Cardiac muscle cell (in vitro differentiated cells and primary cell): ENCODE results near the gene TAF4. TPM values are rescaled to one million over a fixed set of nuclear protein-coding genes. Genes with fewer than 3 reads are reported as not detected.
"Not testable (repeated sequence)": the region's sequence is repeated elsewhere in the genome, so short reads cannot be mapped to it uniquely, and the experiment has no call there.

ENCODE experiments used
- DNase-seq, 2 donors: peaks; one replicate each; pipeline versions ENCODE4 v3.0.0 to v3.0.0-alpha.2; 2010 to 2017; ENCODE audit warnings: low read depth in 1 of 2, low spot score in 1 of 2
- H3K27ac ChIP-seq: fragments of 200-600 bp; sonication (generic); 2 replicates; pipeline ENCODE4 v1.5.1; 2016
- H3K27me3 ChIP-seq: fragments of 200-600 bp; sonication (generic); 2 replicates; pipeline ENCODE4 v1.6.0; 2016; ENCODE audit warnings: control low read depth
- H3K36me3 ChIP-seq: fragments of 200-600 bp; sonication (generic); 2 replicates; pipeline ENCODE4 v1.5.1; 2016; ENCODE audit warnings: control low read depth
- H3K4me1 ChIP-seq: fragments of 200-600 bp; sonication (generic); 2 replicates; pipeline ENCODE4 v1.8.1; 2017; ENCODE audit warnings: low read depth, mild to moderate bottlenecking, mixed run types
- H3K4me3 ChIP-seq: fragments of 200-600 bp; sonication (generic); 2 replicates; pipeline ENCODE4 v1.5.1; 2016; ENCODE audit warnings: mild to moderate bottlenecking
- H3K9me3 ChIP-seq: fragments of 200-600 bp; sonication (generic); 2 replicates; pipeline ENCODE4 v1.5.1; 2017; ENCODE audit warnings: low read depth, mild to moderate bottlenecking, control low read depth
- polyA plus RNA-seq: library from polyadenylated mRNA; unstranded; fragments of >200 nt; fragmentation: Nextera tagmentation; extraction: Ambion mirVana; gene quantifications from 2 replicates; pipeline ENCODE4 v1.2.1, GENCODE V29; 2016
- total RNA-seq: library from RNA; depleted of rRNA; stranded (reverse); fragments of >200 nt; gene quantifications from 2 replicates; pipeline ENCODE4 v1.2.3, GENCODE V29; 2016
- TF ChIP-seq, protein P1 (sequence below): IDR thresholded peaks from 2 replicates; pipeline ENCODE4 v1.5.1; 2012; ENCODE audit warnings: low read depth, mild to moderate bottlenecking, low read length

TAF4 gene
- total and polyA plus RNA-seq, 2 experiments from 2014 or later: 3.7 to 21.1 TPM

DNA sequence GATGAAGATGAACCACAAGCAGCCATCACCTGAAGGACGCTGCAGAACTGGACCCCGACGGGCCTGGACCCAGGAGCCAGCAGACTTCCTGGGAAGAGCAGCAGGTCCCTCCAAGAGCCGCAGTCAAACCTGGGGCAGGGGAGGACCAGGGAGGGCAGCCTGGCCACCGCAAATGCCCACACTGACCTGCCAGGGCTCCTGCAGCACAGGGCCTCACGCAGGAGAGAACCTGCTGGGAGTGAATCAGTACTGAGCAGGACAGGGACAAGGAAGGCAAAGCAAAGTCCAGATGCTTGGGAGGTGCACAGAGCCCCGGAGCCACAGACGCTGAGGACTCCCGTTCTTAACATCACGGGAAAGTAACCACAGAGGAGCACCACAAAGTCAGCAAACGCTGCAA lies 75.2 kb downstream of the TAF4 start:
- no peak for DNase-seq
- Histone ChIP-seq H3K27ac (no peak overlapping the region), H3K9me3 (no peaks in the 10 kb centered on the region), H3K4me3 (no peak overlapping the region), H3K4me1 (peaks cover 10% of the 10 kb centered on the region), H3K36me3 (peaks cover 24% of the 10 kb centered on the region), H3K27me3 (no peaks in the 10 kb centered on the region)
- TF ChIP-seq, protein P1, sequence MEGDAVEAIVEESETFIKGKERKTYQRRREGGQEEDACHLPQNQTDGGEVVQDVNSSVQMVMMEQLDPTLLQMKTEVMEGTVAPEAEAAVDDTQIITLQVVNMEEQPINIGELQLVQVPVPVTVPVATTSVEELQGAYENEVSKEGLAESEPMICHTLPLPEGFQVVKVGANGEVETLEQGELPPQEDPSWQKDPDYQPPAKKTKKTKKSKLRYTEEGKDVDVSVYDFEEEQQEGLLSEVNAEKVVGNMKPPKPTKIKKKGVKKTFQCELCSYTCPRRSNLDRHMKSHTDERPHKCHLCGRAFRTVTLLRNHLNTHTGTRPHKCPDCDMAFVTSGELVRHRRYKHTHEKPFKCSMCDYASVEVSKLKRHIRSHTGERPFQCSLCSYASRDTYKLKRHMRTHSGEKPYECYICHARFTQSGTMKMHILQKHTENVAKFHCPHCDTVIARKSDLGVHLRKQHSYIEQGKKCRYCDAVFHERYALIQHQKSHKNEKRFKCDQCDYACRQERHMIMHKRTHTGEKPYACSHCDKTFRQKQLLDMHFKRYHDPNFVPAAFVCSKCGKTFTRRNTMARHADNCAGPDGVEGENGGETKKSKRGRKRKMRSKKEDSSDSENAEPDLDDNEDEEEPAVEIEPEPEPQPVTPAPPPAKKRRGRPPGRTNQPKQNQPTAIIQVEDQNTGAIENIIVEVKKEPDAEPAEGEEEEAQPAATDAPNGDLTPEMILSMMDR: no peak

DNA sequence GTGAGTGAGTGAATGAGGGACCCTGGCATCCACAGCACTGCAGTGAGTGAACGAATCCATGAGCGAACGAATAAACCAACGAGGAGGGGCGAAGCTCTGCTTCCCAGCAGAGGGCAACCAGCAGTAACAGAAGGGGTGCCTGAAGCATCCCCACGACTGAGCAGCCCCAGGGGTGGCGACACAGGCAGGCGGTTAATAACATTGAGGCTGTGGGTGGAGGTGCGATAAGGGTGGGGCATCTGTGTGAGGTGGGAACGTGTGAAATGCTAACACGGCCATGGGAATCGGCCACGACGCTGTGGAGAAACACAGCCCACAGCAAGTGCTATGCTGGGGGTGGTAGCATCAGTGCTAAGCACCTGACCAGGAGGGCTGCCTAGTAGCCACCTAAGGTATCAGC lies 75.9 kb downstream of the TAF4 start:
- no peak for DNase-seq
- Histone ChIP-seq H3K4me3 (no peak overlapping the region), H3K9me3 (no peaks in the 10 kb centered on the region), H3K27me3 (no peaks in the 10 kb centered on the region), H3K27ac (no peak overlapping the region), H3K4me1 (peaks cover 10% of the 10 kb centered on the region), H3K36me3 (peaks cover 18% of the 10 kb centered on the region)
- TF ChIP-seq, protein P1: no peak

DNA sequence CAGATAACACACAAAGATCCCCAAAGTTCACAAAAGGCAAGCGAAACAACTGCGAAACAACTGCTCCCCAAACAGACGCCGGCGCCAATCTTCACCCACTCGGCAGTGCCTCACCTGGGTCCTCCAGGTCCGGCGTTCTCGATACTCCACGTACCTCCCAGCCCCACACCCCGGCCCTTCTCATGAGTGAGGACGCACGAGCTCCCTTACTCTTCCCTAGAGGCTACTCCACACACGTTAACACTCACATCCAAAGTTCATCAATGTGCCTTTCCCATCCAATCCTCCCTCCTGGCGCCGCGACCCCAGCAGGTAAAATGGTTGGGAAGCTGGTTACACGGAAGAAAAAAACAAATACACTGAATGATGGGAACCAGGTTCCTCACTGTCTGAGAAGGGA lies 77.0 kb downstream of the TAF4 start:
- Histone ChIP-seq H3K27me3 (no peaks in the 10 kb centered on the region), H3K36me3 (peaks cover 7% of the 10 kb centered on the region), H3K4me3 (no peak overlapping the region), H3K27ac (no peak overlapping the region), H3K4me1 (peaks cover 10% of the 10 kb centered on the region), H3K9me3 (no peaks in the 10 kb centered on the region)
- TF ChIP-seq, protein P1: no peak
- DNase-seq: no peak

DNA sequence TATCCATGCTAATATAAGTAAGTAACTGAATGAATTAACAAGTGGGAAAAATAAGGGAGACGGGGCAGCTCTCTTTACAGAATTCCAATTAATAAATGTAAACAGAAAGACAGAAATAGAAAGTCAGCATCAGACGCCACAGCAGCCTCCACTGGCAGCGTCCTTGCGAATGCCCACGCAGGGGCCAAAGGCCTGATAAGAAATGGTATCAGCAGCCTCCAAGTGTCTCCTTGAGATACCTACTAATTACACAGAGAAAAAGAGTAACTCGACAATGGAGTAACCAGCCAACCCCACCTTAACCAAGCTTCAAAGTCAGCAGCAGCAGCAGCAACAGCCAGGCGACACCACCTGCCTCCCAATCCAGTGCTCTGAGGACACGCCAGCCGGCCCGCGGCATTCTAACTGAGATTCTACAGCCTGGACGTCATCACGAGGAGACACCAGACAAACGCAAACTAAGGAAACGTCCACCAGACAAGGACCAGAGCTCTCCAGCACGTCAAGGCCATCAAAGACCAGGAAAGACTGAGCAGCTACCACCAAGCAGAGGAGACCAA lies 78.8 kb downstream of the TAF4 start:
- Histone ChIP-seq H3K4me1 (peaks cover 10% of the 10 kb centered on the region), H3K27ac (peak overlapping the region; percentile 64), H3K27me3 (no peaks in the 10 kb centered on the region), H3K9me3 (no peaks in the 10 kb centered on the region), H3K36me3 (peaks cover 2% of the 10 kb centered on the region), H3K4me3 (no peak overlapping the region)
- TF ChIP-seq, protein P1: no peak
- DNase-seq: peak in 1 of 2 donors; percentile 21

DNA sequence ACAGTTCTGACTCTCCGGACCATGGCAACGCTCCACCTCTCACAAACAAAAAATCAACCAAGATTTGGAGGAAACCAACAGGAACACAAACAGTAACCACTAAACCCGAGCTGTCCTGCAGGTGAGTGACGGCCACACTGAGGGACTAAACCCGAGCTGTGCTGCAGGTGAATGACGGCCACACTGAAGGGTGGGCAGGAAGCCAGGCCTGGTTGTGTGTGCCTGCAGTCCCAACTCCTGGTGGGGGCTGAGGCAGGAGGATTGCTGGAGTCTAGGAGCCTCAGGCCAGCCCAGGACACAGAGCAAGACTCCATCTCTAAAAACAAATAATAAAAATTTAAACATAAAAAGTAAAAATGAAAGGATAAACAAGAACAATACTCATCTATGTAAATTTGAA lies 80.6 kb downstream of the TAF4 start:
- Histone ChIP-seq H3K36me3 (no peaks in the 10 kb centered on the region), H3K27me3 (no peaks in the 10 kb centered on the region), H3K4me3 (no peak overlapping the region), H3K9me3 (no peaks in the 10 kb centered on the region), H3K4me1 (peaks cover 10% of the 10 kb centered on the region), H3K27ac (no peak overlapping the region)
- TF ChIP-seq, protein P1: no peak
- DNase-seq: no peak

DNA sequence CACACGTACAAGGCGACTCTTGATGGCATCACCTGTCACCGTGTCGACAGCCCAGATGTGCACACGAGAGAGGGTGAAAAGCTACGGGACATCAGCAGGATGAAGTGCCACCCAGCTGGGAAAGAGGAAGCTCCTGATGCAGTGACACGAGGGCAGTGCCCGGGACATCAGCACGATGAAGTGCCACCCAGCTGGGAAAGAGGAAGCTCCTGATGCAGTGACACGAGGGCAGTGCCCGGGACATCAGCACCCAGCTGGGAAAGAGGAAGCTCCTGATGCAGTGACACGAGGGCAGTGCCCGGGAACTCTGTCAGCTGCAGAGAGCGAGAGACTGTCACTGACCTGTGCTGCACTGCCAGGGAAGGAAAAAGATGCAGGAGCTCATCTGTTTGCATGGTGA lies 81.2 kb downstream of the TAF4 start:
- not testable (repeated sequence) for H3K4me3 ChIP-seq, DNase-seq, H3K4me1 ChIP-seq, H3K36me3 ChIP-seq, H3K9me3 ChIP-seq, H3K27ac ChIP-seq, H3K27me3 ChIP-seq
